Stimulated activated CD4-positive, alpha-beta T cell treated with anti-CD3 and anti-CD28 coated beads, Interleukin-12 subunit alpha, Interleukin-12 subunit beta, amount 100 ng/mL, for 48 hours (primary cell): ENCODE results near the gene TUBB.
"Not testable (repeated sequence)": the region's sequence is repeated elsewhere in the genome, so short reads cannot be mapped to it uniquely, and the experiment has no call there.

ENCODE experiments used
- DNase-seq, 3 donors: peaks; one replicate each; pipeline ENCODE4 v3.0.0-alpha.2; 2020; ENCODE audit warnings: low read depth in 2 of 3, low spot score in 1 of 3

TUBB gene

GRCh38 chr6:30756405-30757003 lies 36.4 kb downstream of the TUBB start:
- DNase-seq, result not testable (repeated sequence)

- no peak for DNase-seq
Measured at GRCh38 chr6:30757261-30757904, 37.2 kb downstream of the TUBB start.

- DNase-seq, result no peak
Measured at GRCh38 chr6:30759575-30760239, 39.6 kb downstream of the TUBB start.

GRCh38 chr6:30760549-30760948 lies 40.4 kb downstream of the TUBB start:
- DNase-seq, result no peak

- no peak for DNase-seq
Measured at GRCh38 chr6:30761791-30762429, 41.8 kb downstream of the TUBB start.

GRCh38 chr6:30763155-30763617 lies 43.0 kb downstream of the TUBB start:
- DNase-seq, result no peak

GRCh38 chr6:30763618-30764489 lies 43.7 kb downstream of the TUBB start:
- DNase-seq, result no peak

GRCh38 chr6:30764490-30765043 lies 44.4 kb downstream of the TUBB start:
- DNase-seq, result not testable (repeated sequence)

- DNase-seq, result not testable (repeated sequence)
Measured at GRCh38 chr6:30765495-30765894, 45.3 kb downstream of the TUBB start.

- DNase-seq, result no peak
Measured at GRCh38 chr6:30766461-30767157, 46.5 kb downstream of the TUBB start.

GRCh38 chr6:30767158-30767943 lies 47.2 kb downstream of the TUBB start:
- DNase-seq, result no peak

GRCh38 chr6:30767944-30768301 lies 47.8 kb downstream of the TUBB start:
- DNase-seq, result no peak

GRCh38 chr6:30768634-30769087 lies 48.5 kb downstream of the TUBB start:
- no peak for DNase-seq

GRCh38 chr6:30769088-30769852 lies 49.1 kb downstream of the TUBB start:
- DNase-seq, result peak; percentile 79 to 80 (median 80)

GRCh38 chr6:30769853-30770524 lies 49.8 kb downstream of the TUBB start:
- no peak for DNase-seq

- no peak for DNase-seq
Measured at GRCh38 chr6:30770592-30770991, 50.4 kb downstream of the TUBB start.

- no peak for DNase-seq
Measured at GRCh38 chr6:30774701-30775100, 54.5 kb downstream of the TUBB start.
